CD14-positive monocyte (primary cell): Measurements from ENCODE around the gene FOXO3. TPM values are rescaled to one million over a fixed set of nuclear protein-coding genes. Genes with fewer than 3 reads are reported as not detected.

Experiments used
- DNase-seq, 3 donors: peaks; one replicate each; pipeline ENCODE4 v3.0.0-alpha.2; 2011 to 2022
- H2AFZ ChIP-seq: 2 replicates; pipeline ENCODE4 v1.6.0; 2012; ENCODE audit warnings: mild to moderate bottlenecking, low read depth, low read length, inconsistent platforms; ENCODE audit not compliant: insufficient read depth, poor library complexity, severe bottlenecking
- H3K27ac ChIP-seq, 2 donors: 1 replicate in 1 of 2; 2 replicates in 1 of 2; pipeline ENCODE4 v1.5.1; 2012 to 2013; ENCODE audit warnings: low read length in 2 of 2, control low read depth in 1 of 2, inconsistent platforms in 1 of 2, low read depth in 1 of 2, mild to moderate bottlenecking in 1 of 2
- H3K27me3 ChIP-seq, 2 donors: one replicate each; pipeline versions ENCODE4 v1.6.0 to v1.6.1; 2011 to 2013; ENCODE audit warnings: low read length in 2 of 2; ENCODE audit not compliant: control insufficient read depth in 2 of 2, insufficient read depth in 2 of 2
- H3K36me3 ChIP-seq, 2 donors: replicated peaks in 1 of 2; 1 replicate in 1 of 2; 2 replicates in 1 of 2; pipeline versions ENCODE4 v1.5.1 to v1.6.1; 2012 to 2013; ENCODE audit warnings: low read length in 2 of 2, control low read depth in 1 of 2, inconsistent platforms in 1 of 2, mild to moderate bottlenecking in 1 of 2; ENCODE audit not compliant: insufficient read depth in 2 of 2, control insufficient read depth in 1 of 2
- H3K4me1 ChIP-seq, 2 donors: 1 replicate in 1 of 2; 2 replicates in 1 of 2; pipeline versions ENCODE4 v1.5.1 to v1.6.1; 2012 to 2013; ENCODE audit warnings: low read length in 2 of 2, control low read depth in 1 of 2, inconsistent platforms in 1 of 2, mild to moderate bottlenecking in 1 of 2, moderate library complexity in 1 of 2; ENCODE audit not compliant: insufficient read depth in 2 of 2, control insufficient read depth in 1 of 2
- H3K4me2 ChIP-seq: replicated peaks from 2 replicates; pipeline ENCODE3; 2012; ENCODE audit warnings: low read length, moderate library complexity, mild to moderate bottlenecking; ENCODE audit not compliant: poor library complexity, severe bottlenecking; ENCODE audit errors: extremely low read depth
- H3K4me3 ChIP-seq, 3 experiments: fragments of 200-600 bp in 1 of 3; sonication (generic) in 1 of 3; replicated peaks in 1 of 3; 1 replicate in 2 of 3; 2 replicates in 1 of 3; pipeline ENCODE4 v1.5.1; 2011 to 2013; ENCODE audit warnings: low read length in 3 of 3, mild to moderate bottlenecking in 3 of 3, control low read depth in 2 of 3, low read depth in 2 of 3, inconsistent platforms in 1 of 3, moderate library complexity in 1 of 3
- H3K79me2 ChIP-seq: 2 replicates; pipeline ENCODE4 v1.6.0; 2012; ENCODE audit warnings: mild to moderate bottlenecking, control low read depth, inconsistent platforms, low read length, moderate library complexity; ENCODE audit not compliant: insufficient read depth
- H3K9ac ChIP-seq: 2 replicates; pipeline ENCODE4 v1.6.0; 2017; ENCODE audit warnings: low read length, mild to moderate bottlenecking; ENCODE audit not compliant: insufficient read depth, poor library complexity, severe bottlenecking
- H3K9me3 ChIP-seq, 2 donors: replicated peaks in 1 of 2; 1 replicate in 1 of 2; 2 replicates in 1 of 2; pipeline versions ENCODE4 v1.5.1 to v1.6.1; 2012 to 2013; ENCODE audit warnings: low read length in 2 of 2, control low read depth in 1 of 2; ENCODE audit not compliant: control insufficient read depth in 1 of 2, insufficient read depth in 1 of 2
- H4K20me1 ChIP-seq: 2 replicates; pipeline ENCODE4 v1.6.0; 2012; ENCODE audit warnings: mild to moderate bottlenecking, low read length, control low read depth, moderate library complexity; ENCODE audit not compliant: insufficient read depth
- H3K27ac Mint-ChIP-seq, 7 donors: one replicate each; pipeline ENCODE4 v1.8.0; 2020; ENCODE audit warnings: mild to moderate bottlenecking in 7 of 7, mixed read lengths in 7 of 7, moderate library complexity in 6 of 7, inconsistent platforms in 2 of 7
- H3K27me3 Mint-ChIP-seq, 3 donors: one replicate each; pipeline ENCODE4 v1.8.0; 2021 to 2022; ENCODE audit warnings: low read depth in 3 of 3, mild to moderate bottlenecking in 3 of 3, mixed read lengths in 3 of 3, moderate library complexity in 3 of 3, inconsistent platforms in 1 of 3
- H3K36me3 Mint-ChIP-seq, 2 donors: one replicate each; pipeline ENCODE4 v1.8.0; 2020; ENCODE audit warnings: mixed read lengths in 2 of 2, inconsistent platforms in 1 of 2, mild to moderate bottlenecking in 1 of 2
- H3K4me1 Mint-ChIP-seq: one replicate; pipeline ENCODE4 v1.8.0; 2020; ENCODE audit warnings: mild to moderate bottlenecking, mixed read lengths
- H3K4me3 Mint-ChIP-seq, 2 donors: one replicate each; pipeline ENCODE4 v1.8.0; 2020; ENCODE audit warnings: mild to moderate bottlenecking in 2 of 2, mixed read lengths in 2 of 2, moderate library complexity in 1 of 2
- H3K9me3 Mint-ChIP-seq, 7 donors: one replicate each; pipeline ENCODE4 v1.8.0; 2020 to 2022; ENCODE audit warnings: mixed read lengths in 7 of 7, mild to moderate bottlenecking in 6 of 7, moderate library complexity in 6 of 7, inconsistent platforms in 2 of 7
- CTCF ChIP-seq: fragments of 200-600 bp; IDR thresholded peaks from one replicate; pipeline ENCODE4 v1.8.0; 2022; ENCODE audit warnings: antibody characterized with exemption, mild to moderate bottlenecking
- WGBS: methylation state at CpG from one replicate; pipeline ENCODE4 v1.1.5; 2013; ENCODE audit warnings: missing lambda C conversion rate; ENCODE audit not compliant: insufficient coverage; 5-methylcytosine and 5-hydroxymethylcytosine counted together
- intact Hi-C, 2 donors: fragments of 100-400 bp; cut with micrococcal nuclease; formaldehyde crosslinking; loops; one replicate each; pipeline versions ENCODE4 v1.15.0 to v1.15.1; 2023
- polyA plus RNA-seq, 3 donors: library from polyadenylated mRNA; depleted of rRNA in 1 of 3; unstranded in 2 of 3; stranded (reverse) in 1 of 3; fragments of 300-500 nt in 2 of 3; fragments of >200 nt in 1 of 3; fragmentation: Illumina TruSeq in 2 of 3; gene quantifications; 1 replicate in 2 of 3; 2 replicates in 1 of 3; pipeline ENCODE4 v1.2.3, GENCODE V29; 2012 to 2021

The FOXO3 gene
- polyA plus RNA-seq, 3 donors: 15.4 to 23.2 (median 17.5) TPM

DNA sequence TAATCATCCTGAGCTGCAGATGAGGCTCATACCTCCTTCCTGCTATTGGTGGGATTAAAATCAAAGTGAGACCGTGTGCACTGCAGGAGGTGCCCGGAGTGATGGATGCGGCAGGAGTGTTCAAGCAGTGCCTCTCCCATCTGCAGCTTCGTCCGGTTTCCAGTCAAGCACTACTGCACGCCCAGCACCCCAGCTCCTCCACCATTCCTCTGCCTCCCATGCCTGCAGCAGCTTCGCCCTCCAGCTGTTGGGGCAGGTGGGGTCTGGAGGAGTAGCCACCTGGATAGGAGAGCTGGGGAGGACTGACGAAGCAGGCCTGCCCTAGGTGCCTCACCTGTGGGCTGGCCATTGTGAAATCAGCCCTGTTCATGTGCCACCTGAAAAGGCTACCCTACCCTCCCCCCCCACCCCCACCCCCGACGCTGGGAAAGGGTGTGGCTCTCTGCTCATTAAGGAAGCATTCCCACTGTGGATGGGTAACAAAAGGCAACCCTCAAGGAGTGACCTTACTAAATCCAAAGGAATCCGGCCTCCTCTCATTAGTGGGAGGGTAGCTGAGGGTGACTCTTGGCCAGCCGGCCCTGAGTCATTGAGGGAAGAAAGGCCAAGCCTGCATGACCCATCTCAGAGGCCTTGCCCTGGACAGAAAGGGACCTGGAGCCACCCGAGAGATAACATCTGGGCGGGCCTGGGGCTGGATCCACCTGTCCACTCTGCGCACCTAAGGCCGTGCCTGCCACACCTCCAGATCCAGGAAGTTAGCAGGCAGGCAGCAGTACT, 171.6 kb downstream of the FOXO3 start:
- H4K20me1 ChIP-seq: no peaks in the 10 kb centered on the region
- no peak overlapping the region for H2AFZ ChIP-seq
- no peak overlapping the region for H3K4me2 ChIP-seq
- H3K4me1 ChIP-seq: peaks cover 3 to 15% of the 10 kb centered on the region in 2 donors
- peaks cover 14% of the 10 kb centered on the region for H3K4me1 Mint-ChIP-seq
- H3K4me3 Mint-ChIP-seq: no peak overlapping the region
- H3K9me3 ChIP-seq: no peaks in the 10 kb centered on the region
- no peak overlapping the region for H3K9ac ChIP-seq
- no peaks in the 10 kb centered on the region for H3K36me3 ChIP-seq
- TF ChIP-seq CTCF: no peak
- intact Hi-C loops: no loop called here
- WGBS: 94% methylated on average over 7 of the region's 16 CpGs
- no peaks in the 10 kb centered on the region for H3K27me3 ChIP-seq
- no peaks in the 10 kb centered on the region for H3K36me3 Mint-ChIP-seq
- H3K27ac Mint-ChIP-seq: no peak overlapping the region
- H3K79me2 ChIP-seq: no peaks in the 10 kb centered on the region
- H3K27me3 Mint-ChIP-seq: peaks cover 1 to 11% (median 7%) of the 10 kb centered on the region in 3 donors
- no peak for DNase-seq
- no peaks in the 10 kb centered on the region for H3K9me3 Mint-ChIP-seq
- H3K4me3 ChIP-seq: no peak overlapping the region
- H3K27ac ChIP-seq: no peak overlapping the region

- intact Hi-C loops: no loop called here
- TF ChIP-seq CTCF: no peak
- Mint-ChIP-seq H3K27ac (no peak overlapping the region), H3K9me3 (no peaks in the 10 kb centered on the region), H3K36me3 (no peaks in the 10 kb centered on the region), H3K27me3 (peaks cover 1 to 10% (median 5%) of the 10 kb centered on the region in 3 donors), H3K4me3 (no peak overlapping the region), H3K4me1 (peaks cover 12% of the 10 kb centered on the region)
- Histone ChIP-seq H3K9me3 (no peaks in the 10 kb centered on the region), H3K27ac (no peak overlapping the region), H3K79me2 (no peaks in the 10 kb centered on the region), H3K4me1 (peaks cover 3 to 16% of the 10 kb centered on the region in 2 donors), H3K4me3 (no peak overlapping the region), H3K27me3 (no peaks in the 10 kb centered on the region), H3K9ac (no peak overlapping the region), H3K36me3 (no peaks in the 10 kb centered on the region), H3K4me2 (no peak overlapping the region), H4K20me1 (no peaks in the 10 kb centered on the region), H2AFZ (no peak overlapping the region)
- no CpG with 5 or more reads among the region's 1 CpG for WGBS
- no peak for DNase-seq
Measured at GRCh38 chr6:108733051-108733450, 172.3 kb downstream of the FOXO3 start.
